Trophoblast cell (in vitro differentiated cells and primary cell): Measurements from ENCODE around the gene PARVB.
A peak's percentile ranks its signal among the peaks of the same experiment; 100 is the strongest.

Experiments used
- DNase-seq, 2 donors: peaks; one replicate each; pipeline ENCODE4 v3.0.0-alpha.2; 2016
- H2AFZ ChIP-seq: 2 replicates; pipeline ENCODE4 v1.6.1; 2013; ENCODE audit warnings: low read length, moderate library complexity, mild to moderate bottlenecking; ENCODE audit not compliant: insufficient read depth, poor library complexity
- H2AK5ac ChIP-seq: 2 replicates; pipeline ENCODE4 v1.6.1; 2013; ENCODE audit warnings: mild to moderate bottlenecking, low read length
- H2BK120ac ChIP-seq: 2 replicates; pipeline ENCODE4 v1.6.1; 2013; ENCODE audit warnings: low read length, mild to moderate bottlenecking, moderate library complexity; ENCODE audit not compliant: insufficient read depth, poor library complexity
- H2BK12ac ChIP-seq: 2 replicates; pipeline ENCODE4 v1.6.1; 2013; ENCODE audit warnings: mild to moderate bottlenecking, low read length, moderate library complexity
- H2BK5ac ChIP-seq: 2 replicates; pipeline ENCODE4 v1.6.1; 2013; ENCODE audit warnings: low read length, low read depth, moderate library complexity, mild to moderate bottlenecking; ENCODE audit not compliant: poor library complexity
- H3K14ac ChIP-seq: 2 replicates; pipeline ENCODE4 v1.6.1; 2013; ENCODE audit warnings: mild to moderate bottlenecking, low read length
- H3K18ac ChIP-seq: 2 replicates; pipeline ENCODE4 v1.6.1; 2013; ENCODE audit warnings: mild to moderate bottlenecking, low read length
- H3K23ac ChIP-seq: 2 replicates; pipeline ENCODE4 v1.6.1; 2013; ENCODE audit warnings: low read length
- H3K27ac ChIP-seq: 2 replicates; pipeline ENCODE4 v1.5.1; 2013; ENCODE audit warnings: low read depth, mild to moderate bottlenecking, inconsistent platforms, low read length, moderate library complexity
- H3K27me3 ChIP-seq: 2 replicates; pipeline ENCODE4 v1.6.1; 2013; ENCODE audit warnings: inconsistent platforms, mild to moderate bottlenecking, low read length, moderate library complexity; ENCODE audit not compliant: insufficient read depth
- H3K36me3 ChIP-seq, 2 experiments: 1 replicate in 1 of 2; 2 replicates in 1 of 2; pipeline ENCODE4 v1.6.1; 2013; ENCODE audit warnings: low read length in 2 of 2, mild to moderate bottlenecking in 2 of 2, moderate library complexity in 1 of 2; ENCODE audit not compliant: insufficient read depth in 2 of 2, control insufficient read depth in 1 of 2
- H3K4ac ChIP-seq: 2 replicates; pipeline ENCODE4 v1.6.1; 2013; ENCODE audit warnings: low read depth, mild to moderate bottlenecking, low read length, moderate library complexity
- H3K4me1 ChIP-seq, 2 experiments: 1 replicate in 1 of 2; 2 replicates in 1 of 2; pipeline ENCODE4 v1.6.1; 2013; ENCODE audit warnings: low read length in 2 of 2, mild to moderate bottlenecking in 2 of 2, moderate library complexity in 1 of 2; ENCODE audit not compliant: insufficient read depth in 2 of 2, control insufficient read depth in 1 of 2
- H3K4me2 ChIP-seq: 2 replicates; pipeline ENCODE4 v1.6.1; 2013; ENCODE audit warnings: inconsistent platforms, mild to moderate bottlenecking, low read length, moderate library complexity
- H3K4me3 ChIP-seq: 2 replicates; pipeline ENCODE4 v1.5.1; 2013; ENCODE audit warnings: mild to moderate bottlenecking, low read depth, low read length, inconsistent platforms
- H3K79me1 ChIP-seq: one replicate; pipeline ENCODE4 v1.6.1; 2013; ENCODE audit warnings: low read length
- H3K79me2 ChIP-seq: 2 replicates; pipeline ENCODE4 v1.6.1; 2013; ENCODE audit warnings: low read length, mild to moderate bottlenecking; ENCODE audit not compliant: control insufficient read depth, insufficient read depth, poor library complexity
- H3K9ac ChIP-seq: 2 replicates; pipeline ENCODE4 v1.6.1; 2013; ENCODE audit warnings: mild to moderate bottlenecking, low read length
- H3K9me3 ChIP-seq: 2 replicates; pipeline ENCODE4 v1.6.1; 2013; ENCODE audit warnings: low read depth, mild to moderate bottlenecking, control low read depth, inconsistent platforms, low read length; ENCODE audit not compliant: insufficient read depth
- H4K12ac ChIP-seq: 2 replicates; pipeline ENCODE4 v1.6.1; 2013; ENCODE audit warnings: low read depth, mild to moderate bottlenecking, low read length, moderate library complexity
- H4K8ac ChIP-seq: 2 replicates; pipeline ENCODE4 v1.6.1; 2013; ENCODE audit warnings: low read depth, mild to moderate bottlenecking, low read length, moderate library complexity
- H4K91ac ChIP-seq: one replicate; pipeline ENCODE4 v1.6.1; 2013; ENCODE audit warnings: low read depth, mild to moderate bottlenecking, low read length, moderate library complexity
- whole genome bisulfite sequencing: extraction: QIAGEN DNeasy Blood & Tissue Kit; methylation state at CpG from one replicate; pipeline ENCODE4 v1.1.7; 2013; ENCODE audit warnings: missing lambda C conversion rate; ENCODE audit not compliant: insufficient read length, insufficient coverage; ENCODE audit errors: extremely low coverage; 5-methylcytosine and 5-hydroxymethylcytosine counted together

Gene PARVB

DNA sequence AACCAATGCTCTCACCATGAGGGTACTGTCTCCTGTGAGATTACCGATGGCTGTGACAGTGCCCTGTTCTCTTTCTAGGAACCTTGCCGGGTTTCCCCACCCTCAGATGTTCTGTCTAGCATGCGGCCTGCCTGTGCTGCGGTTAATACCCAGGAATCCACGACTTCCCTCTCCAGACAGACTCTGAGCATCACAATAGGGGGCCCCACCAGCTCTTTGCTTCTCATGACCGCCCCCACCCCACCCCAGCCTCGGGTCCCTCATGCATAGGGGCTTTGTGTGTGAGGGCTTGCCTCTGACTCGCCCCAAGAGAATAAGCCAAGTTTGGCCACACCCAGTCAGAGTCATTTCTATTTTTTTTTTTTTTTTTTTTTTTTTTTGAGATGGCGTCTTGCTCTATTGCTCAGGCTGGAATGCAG, 166.9 kb downstream of the PARVB start:
- Histone ChIP-seq H3K36me3 (no peaks in the 10 kb centered on the region), H3K9ac (no peak overlapping the region), H3K9me3 (peaks cover 16% of the 10 kb centered on the region), H3K4me2 (no peak overlapping the region), H2BK120ac (no peak overlapping the region), H3K27me3 (no peaks in the 10 kb centered on the region), H3K4ac (no peak overlapping the region), H4K8ac (no peak overlapping the region), H3K4me1 (no peaks in the 10 kb centered on the region), H3K79me1 (no peaks in the 10 kb centered on the region), H2BK5ac (no peak overlapping the region), H3K14ac (no peak overlapping the region), H3K27ac (no peak overlapping the region), H3K23ac (no peak overlapping the region), H2BK12ac (no peak overlapping the region), H4K91ac (no peak overlapping the region), H3K4me3 (no peak overlapping the region), H4K12ac (no peak overlapping the region), H2AFZ (no peak overlapping the region), H2AK5ac (no peak overlapping the region), H3K18ac (no peak overlapping the region), H3K79me2 (no peaks in the 10 kb centered on the region)
- DNase-seq: no peak
- WGBS: no CpG with 5 or more reads among the region's 9 CpGs

DNA sequence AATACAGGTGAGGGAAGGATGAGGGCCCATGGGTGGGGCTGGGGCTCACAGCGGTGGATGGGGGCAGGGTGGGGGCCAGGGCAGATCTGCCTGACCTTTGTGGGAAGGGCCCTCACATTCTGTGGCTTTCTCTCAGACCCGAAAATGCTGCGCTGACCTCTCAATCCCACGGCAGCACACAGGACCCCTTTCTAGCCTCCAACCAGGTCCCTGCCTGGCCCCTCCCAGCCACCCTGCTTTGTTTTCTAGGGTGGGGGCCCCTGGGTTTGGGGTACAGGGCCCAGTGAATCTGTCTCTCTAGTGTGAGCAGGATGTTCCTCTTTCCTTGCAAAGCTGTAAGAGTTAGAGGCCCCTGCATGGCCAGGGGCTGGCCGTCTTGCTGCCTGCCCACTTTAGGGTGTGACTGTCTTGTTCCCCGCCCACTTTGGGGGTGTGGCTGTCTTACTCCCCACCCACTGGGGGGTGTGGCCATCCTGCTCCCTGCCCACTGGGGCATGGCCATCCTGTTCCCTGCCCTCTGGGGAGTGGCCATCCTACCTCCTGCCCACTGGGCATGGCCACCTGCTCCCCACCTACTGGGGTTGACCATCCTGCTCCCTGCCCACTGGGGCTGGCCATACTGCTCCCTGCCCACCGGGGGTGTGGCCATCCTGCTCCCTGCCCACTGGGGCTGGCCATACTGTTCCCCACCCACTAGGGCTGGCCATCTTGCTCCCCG, 168.2 kb downstream of the PARVB start:
- Histone ChIP-seq H2AK5ac (no peak overlapping the region), H3K9ac (no peak overlapping the region), H3K27ac (no peak overlapping the region), H3K14ac (no peak overlapping the region), H3K4ac (no peak overlapping the region), H3K4me1 (no peaks in the 10 kb centered on the region), H4K12ac (no peak overlapping the region), H3K18ac (no peak overlapping the region), H4K91ac (no peak overlapping the region), H2AFZ (no peak overlapping the region), H2BK12ac (no peak overlapping the region), H3K4me3 (no peak overlapping the region), H2BK120ac (no peak overlapping the region), H3K36me3 (no peaks in the 10 kb centered on the region), H4K8ac (no peak overlapping the region), H3K9me3 (peaks cover 11% of the 10 kb centered on the region), H3K27me3 (no peaks in the 10 kb centered on the region), H3K23ac (no peak overlapping the region), H2BK5ac (no peak overlapping the region), H3K79me1 (no peaks in the 10 kb centered on the region), H3K4me2 (no peak overlapping the region), H3K79me2 (no peaks in the 10 kb centered on the region)
- WGBS: no CpG with 5 or more reads among the region's 8 CpGs
- peak in 1 of 2 donors; percentile 4 for DNase-seq

DNA sequence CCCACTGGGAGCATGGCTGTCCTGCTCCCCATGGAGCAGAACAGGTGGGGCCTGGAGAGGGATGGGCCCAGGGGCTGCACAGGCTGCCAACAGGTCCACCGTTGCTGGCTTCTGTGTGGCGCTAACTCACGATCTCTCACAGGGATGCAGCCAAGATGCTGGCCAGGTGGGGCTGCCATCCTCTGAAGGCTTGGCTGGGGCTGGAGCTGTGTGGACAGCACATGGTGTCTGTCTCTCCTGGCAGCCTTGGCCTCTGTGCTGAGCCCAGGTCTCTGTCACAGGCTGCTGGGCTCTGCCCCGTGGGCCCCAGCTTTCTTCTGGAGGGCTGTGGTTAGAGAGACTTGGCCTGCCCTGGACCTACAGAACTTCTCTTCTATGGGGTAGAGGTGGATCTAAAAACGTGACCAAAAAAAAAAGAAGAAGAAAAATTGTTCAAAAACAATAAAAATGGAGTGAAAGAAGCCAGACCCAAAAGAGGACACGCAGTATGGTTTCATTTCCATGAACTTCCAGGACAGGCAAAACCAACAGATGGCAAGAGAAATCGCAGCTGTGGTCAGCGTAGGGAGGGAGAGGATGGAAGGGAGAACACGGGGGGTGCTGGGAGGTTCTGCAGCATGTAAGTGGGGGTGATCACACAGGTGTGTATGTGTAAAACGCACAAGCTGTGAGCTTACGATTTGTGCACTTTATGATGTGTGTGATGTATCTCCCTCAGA, 168.9 kb downstream of the PARVB start:
- DNase-seq: no peak
- Histone ChIP-seq H2BK5ac (no peak overlapping the region), H4K8ac (no peak overlapping the region), H3K27ac (no peak overlapping the region), H2BK120ac (no peak overlapping the region), H3K79me1 (no peaks in the 10 kb centered on the region), H3K27me3 (no peaks in the 10 kb centered on the region), H4K91ac (no peak overlapping the region), H3K79me2 (no peaks in the 10 kb centered on the region), H2BK12ac (no peak overlapping the region), H3K4me1 (no peaks in the 10 kb centered on the region), H3K4me3 (no peak overlapping the region), H3K23ac (no peak overlapping the region), H4K12ac (no peak overlapping the region), H3K14ac (no peak overlapping the region), H3K18ac (no peak overlapping the region), H3K4ac (no peak overlapping the region), H3K9me3 (peaks cover 11% of the 10 kb centered on the region), H2AFZ (no peak overlapping the region), H3K36me3 (no peaks in the 10 kb centered on the region), H3K4me2 (no peak overlapping the region), H2AK5ac (no peak overlapping the region), H3K9ac (no peak overlapping the region)
- WGBS: no CpG with 5 or more reads among the region's 11 CpGs

DNA sequence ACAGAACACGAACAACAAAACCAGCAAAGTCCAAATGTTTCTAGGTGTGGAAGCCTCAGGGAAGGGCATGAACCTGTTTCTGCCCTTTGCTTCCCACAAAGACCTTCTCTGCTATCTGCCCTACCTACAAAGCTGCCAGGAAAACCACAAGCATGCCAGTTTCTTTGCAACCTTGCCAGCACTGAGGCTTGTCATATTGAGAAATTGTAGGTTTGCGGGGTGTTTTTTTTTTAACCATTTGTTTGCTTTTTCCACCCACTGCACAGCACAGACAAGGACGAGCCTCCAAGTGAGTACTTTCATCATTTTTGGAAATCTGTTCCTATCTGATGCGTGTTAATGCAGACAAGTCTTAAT, 169.4 kb downstream of the PARVB start:
- no peaks in the 10 kb centered on the region for H3K27me3 ChIP-seq
- no peak overlapping the region for H3K27ac ChIP-seq
- H4K91ac ChIP-seq: no peak overlapping the region
- H3K4me3 ChIP-seq: no peak overlapping the region
- no peaks in the 10 kb centered on the region for H3K79me1 ChIP-seq
- no peak overlapping the region for H3K14ac ChIP-seq
- H3K9me3 ChIP-seq: peaks cover 11% of the 10 kb centered on the region
- no peak overlapping the region for H4K12ac ChIP-seq
- WGBS: no CpG with 5 or more reads among the region's 4 CpGs
- no peak overlapping the region for H4K8ac ChIP-seq
- no peak overlapping the region for H3K18ac ChIP-seq
- H3K4ac ChIP-seq: no peak overlapping the region
- no peak overlapping the region for H3K4me2 ChIP-seq
- DNase-seq: no peak
- H2AK5ac ChIP-seq: no peak overlapping the region
- no peak overlapping the region for H2BK12ac ChIP-seq
- no peak overlapping the region for H2AFZ ChIP-seq
- H3K4me1 ChIP-seq: no peaks in the 10 kb centered on the region
- no peak overlapping the region for H2BK5ac ChIP-seq
- H3K9ac ChIP-seq: no peak overlapping the region
- no peak overlapping the region for H3K23ac ChIP-seq
- H3K36me3 ChIP-seq: no peaks in the 10 kb centered on the region
- no peaks in the 10 kb centered on the region for H3K79me2 ChIP-seq
- H2BK120ac ChIP-seq: no peak overlapping the region
